Measurements from ENCODE around the gene GCN1.

GRCh38 chr12:120239776-120240494 lies 45.4 kb upstream of the GCN1 start:
- TF ChIP-seq ELK4 (IDR thresholded peaks at IDR 0.05; ENCODE audit: borderline replicate concordance, low read depth, low read length) (no peak), ZNF394 (tag by site-specific recombination; IDR thresholded peaks at IDR 0.05; ENCODE audit: borderline replicate concordance) (no peak)
